ENCODE data around the gene DPP9.
A peak's percentile ranks its signal among the peaks of the same experiment; 100 is the strongest.

DPP9 gene

DNA sequence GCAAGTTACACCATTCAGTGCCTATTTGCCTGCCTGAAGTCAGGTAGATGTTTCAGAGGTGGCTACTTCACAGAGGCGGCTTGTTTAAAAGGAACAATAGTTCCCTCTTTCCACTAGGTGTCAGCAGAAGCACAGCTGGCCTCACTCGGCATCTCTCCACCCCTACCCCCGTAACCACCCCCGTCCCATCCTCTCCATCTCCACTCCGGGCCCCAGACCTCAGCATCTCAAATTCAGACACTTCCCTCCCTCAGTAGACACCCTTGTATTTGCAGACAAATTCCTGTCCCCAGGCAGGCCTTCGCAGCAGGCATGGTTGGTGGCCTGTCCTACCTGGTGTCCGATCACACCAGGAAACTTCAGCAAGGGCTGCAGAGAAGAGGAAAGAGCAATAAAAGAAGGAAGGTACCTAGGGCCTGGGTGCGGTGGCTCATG, 9.1 kb upstream of the DPP9 start:
- Histone ChIP-seq H3K4me3 (no peak overlapping the region), H4K20me1 (no peaks in the 10 kb centered on the region), H3K9ac (0 out of 22 replicates have a peak overlapping the region, but pooled peaks of 1 of the 11 experiments have one; percentile 18), H3K4me1 (peaks cover 0 to 14% (median 2%) of the 10 kb centered on the region in 10 experiments; a peak in 13 of 20 replicates), H3K9me3 (replicated peaks in 1 of 11) (no peaks in the 10 kb centered on the region), H3K36me3 (no peaks in the 10 kb centered on the region), H3K27me3 (no peaks in the 10 kb centered on the region), H3K4me2 (peak overlapping the region in 9 of 11 experiments; percentile 15 to 43 (median 27); a peak in 8 of 22 replicates), H3K27ac (no peak overlapping the region)
- TF ChIP-seq Cebpa-rat (IDR thresholded peaks at IDR 0.05) = no peak

DNA sequence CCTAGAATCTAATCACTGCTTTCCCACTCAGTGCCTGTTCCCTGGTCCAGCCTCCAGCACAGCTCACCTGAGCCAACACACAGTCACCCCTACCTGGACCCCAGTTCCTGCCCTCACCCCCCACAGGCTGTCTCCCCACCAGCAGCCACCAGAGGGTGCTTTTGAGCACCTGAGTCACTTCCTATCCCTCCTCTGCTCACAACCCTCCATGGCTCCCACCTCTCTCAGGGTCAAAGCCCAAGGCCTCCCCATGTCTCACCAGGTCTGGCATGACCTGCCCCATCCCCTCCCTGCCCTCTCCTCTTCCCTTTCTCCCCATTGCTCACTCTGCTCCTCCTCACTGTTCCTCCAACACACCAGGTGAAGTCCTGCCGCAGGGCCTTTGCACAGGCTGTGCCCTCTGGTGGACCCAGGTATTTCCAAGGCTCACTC, 7.1 kb upstream of the DPP9 start:
- Histone ChIP-seq H3K4me1 (peaks cover 0 to 4% (median 0%) of the 10 kb centered on the region in 10 experiments; a peak in 5 of 20 replicates), H3K27ac (no peak overlapping the region), H3K36me3 (no peaks in the 10 kb centered on the region), H3K27me3 (no peaks in the 10 kb centered on the region), H3K4me2 (no peak overlapping the region), H3K9me3 (replicated peaks in 1 of 11) (no peaks in the 10 kb centered on the region), H3K4me3 (no peak overlapping the region), H3K9ac (no peak overlapping the region), H4K20me1 (no peaks in the 10 kb centered on the region)
- TF ChIP-seq Cebpa-rat (IDR thresholded peaks at IDR 0.05) = no peak

DNA sequence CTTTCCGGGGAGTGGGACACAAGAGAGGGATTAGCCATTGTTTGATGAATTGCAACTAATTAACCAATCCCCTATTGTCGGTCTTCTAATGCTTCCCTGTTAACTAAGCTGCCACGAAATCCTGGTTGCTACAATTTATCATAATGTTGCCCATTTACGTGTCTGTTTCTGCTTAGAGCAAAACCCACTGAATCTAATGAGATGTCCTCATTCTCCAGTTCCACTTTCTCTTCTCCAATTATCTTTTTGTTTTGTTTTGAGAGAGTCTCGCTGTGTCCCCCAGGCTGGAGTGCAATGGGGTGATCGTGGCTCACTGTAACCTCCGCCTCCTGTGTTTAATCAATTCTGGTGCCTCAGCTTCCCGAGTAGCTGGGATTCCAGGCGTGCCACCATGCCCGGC, 5.2 kb upstream of the DPP9 start:
- no peak overlapping the region for H3K4me3 ChIP-seq
- H3K4me1 ChIP-seq = peaks cover 0 to 12% (median 7%) of the 10 kb centered on the region in 10 experiments; a peak in 14 of 20 replicates
- H3K27ac ChIP-seq = no peak overlapping the region
- no peaks in the 10 kb centered on the region for H4K20me1 ChIP-seq
- no peaks in the 10 kb centered on the region for H3K36me3 ChIP-seq
- no peaks in the 10 kb centered on the region for H3K27me3 ChIP-seq
- H3K4me2 ChIP-seq = no peak overlapping the region
- no peak for TF ChIP-seq Cebpa-rat (IDR thresholded peaks at IDR 0.05)
- H3K9me3 ChIP-seq (replicated peaks in 1 of 11) = no peaks in the 10 kb centered on the region
- no peak overlapping the region for H3K9ac ChIP-seq

GRCh38 chr19:4722671-4723594, 709 bp downstream of the DPP9 start:
- TF ChIP-seq Cebpa-rat (IDR thresholded peaks at IDR 0.05) = no peak
- Histone ChIP-seq H3K27me3 (no peaks in the 10 kb centered on the region), H4K20me1 (peaks cover 29 to 53% (median 43%) of the 10 kb centered on the region in 11 experiments; a peak in 20 of 22 replicates), H3K36me3 (peaks cover 37 to 44% (median 40%) of the 10 kb centered on the region in 11 experiments), H3K4me2 (peak overlapping the region; percentile 94 to 100 (median 99)), H3K4me1 (peaks cover 15 to 43% (median 28%) of the 10 kb centered on the region in 10 experiments), H3K9ac (peak overlapping the region; percentile 85 to 97 (median 96)), H3K4me3 (peak overlapping the region; percentile 93 to 100 (median 98)), H3K9me3 (replicated peaks in 1 of 11) (no peaks in the 10 kb centered on the region), H3K27ac (peak overlapping the region; percentile 82 to 96 (median 91))

- H3K9ac ChIP-seq = peak overlapping the region in 6 of 11 experiments; percentile 91 to 97 (median 95); a peak in 7 of 22 replicates
- H3K4me3 ChIP-seq = 0 out of 20 replicates have a peak overlapping the region, but pooled peaks of 1 of the 10 experiments have one; percentile 100
- H3K27ac ChIP-seq = no peak overlapping the region
- peaks cover 15 to 61% (median 33%) of the 10 kb centered on the region in 10 experiments for H3K4me1 ChIP-seq
- peaks cover 52 to 62% (median 55%) of the 10 kb centered on the region in 11 experiments for H3K36me3 ChIP-seq
- H3K27me3 ChIP-seq = no peaks in the 10 kb centered on the region
- peaks cover 29 to 71% (median 58%) of the 10 kb centered on the region in 11 experiments; a peak in 21 of 22 replicates for H4K20me1 ChIP-seq
- no peak for TF ChIP-seq Cebpa-rat (IDR thresholded peaks at IDR 0.05)
- peak overlapping the region in 6 of 11 experiments; percentile 99 to 100 (median 100); a peak in 9 of 22 replicates for H3K4me2 ChIP-seq
- no peaks in the 10 kb centered on the region for H3K9me3 ChIP-seq (replicated peaks in 1 of 11)
These were observed 2.4 kb downstream of the DPP9 start for GRCh38 chr19:4721196-4721595.

GRCh38 chr19:4720037-4720700, 3.5 kb downstream of the DPP9 start:
- no peaks in the 10 kb centered on the region for H3K9me3 ChIP-seq (replicated peaks in 1 of 11)
- H3K4me3 ChIP-seq = no peak overlapping the region
- peaks cover 15 to 69% (median 37%) of the 10 kb centered on the region in 10 experiments for H3K4me1 ChIP-seq
- H3K36me3 ChIP-seq = peaks cover 60 to 72% (median 64%) of the 10 kb centered on the region in 11 experiments
- H4K20me1 ChIP-seq = peaks cover 29 to 81% (median 67%) of the 10 kb centered on the region in 11 experiments; a peak in 21 of 22 replicates
- no peaks in the 10 kb centered on the region for H3K27me3 ChIP-seq
- no peak for TF ChIP-seq Cebpa-rat (IDR thresholded peaks at IDR 0.05)
- H3K9ac ChIP-seq = peak overlapping the region in 4 of 11 experiments; percentile 5 to 97 (median 94); a peak in 2 of 22 replicates
- H3K4me2 ChIP-seq = peak overlapping the region in 1 of 11 experiments; percentile 100; a peak in 1 of 22 replicates
- no peak overlapping the region for H3K27ac ChIP-seq

GRCh38 chr19:4719499-4719866, 4.2 kb downstream of the DPP9 start:
- Histone ChIP-seq H3K27ac (no peak overlapping the region), H4K20me1 (peaks cover 29 to 86% (median 71%) of the 10 kb centered on the region in 11 experiments; a peak in 21 of 22 replicates), H3K4me2 (no peak overlapping the region), H3K4me1 (peaks cover 15 to 65% (median 33%) of the 10 kb centered on the region in 10 experiments), H3K9ac (peak overlapping the region in 1 of 11 experiments; percentile 10; a peak in 1 of 22 replicates), H3K27me3 (no peaks in the 10 kb centered on the region), H3K9me3 (replicated peaks in 1 of 11) (no peaks in the 10 kb centered on the region), H3K4me3 (no peak overlapping the region), H3K36me3 (peaks cover 66 to 79% (median 71%) of the 10 kb centered on the region in 11 experiments)
- no peak for TF ChIP-seq Cebpa-rat (IDR thresholded peaks at IDR 0.05)

DNA sequence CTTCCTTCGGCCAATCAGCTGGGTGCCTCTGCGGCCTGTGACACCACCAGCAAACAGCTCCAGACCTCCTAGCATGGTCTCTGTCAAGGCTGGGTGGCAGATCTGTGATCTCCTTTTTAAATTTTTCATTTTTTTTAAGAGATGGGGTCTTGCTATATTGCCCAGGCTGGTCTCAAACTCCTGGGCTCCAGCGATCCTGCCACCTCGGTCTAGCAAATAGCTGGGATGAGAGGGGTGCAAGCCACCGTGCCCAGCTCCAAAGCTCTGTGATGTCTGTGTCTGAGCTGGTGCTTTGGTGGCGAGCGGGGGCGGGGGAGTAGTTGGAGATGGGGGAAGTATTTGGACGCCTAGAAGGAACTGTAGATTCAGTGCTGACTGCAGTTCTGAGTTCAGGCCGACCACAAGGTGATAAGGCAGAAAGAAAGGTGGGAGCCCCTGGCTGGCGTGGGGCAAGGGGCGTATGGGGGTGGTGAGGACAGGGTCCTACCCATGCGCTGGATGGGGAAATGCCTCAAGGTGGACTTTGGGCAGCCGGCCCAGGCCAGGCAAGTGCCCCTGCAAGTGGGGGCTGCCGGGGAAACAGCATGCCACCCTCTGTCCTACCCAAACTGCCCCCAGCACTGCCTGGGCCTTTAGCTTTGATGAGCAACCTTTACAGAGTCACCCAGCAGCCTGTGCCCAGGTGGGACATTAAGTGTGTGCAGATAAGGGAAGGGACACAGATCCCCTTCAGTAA, 5.5 kb downstream of the DPP9 start:
- Histone ChIP-seq H3K4me2 (peak overlapping the region in 2 of 11 experiments; percentile 16 to 28; a peak in 2 of 22 replicates), H4K20me1 (peaks cover 26 to 100% (median 71%) of the 10 kb centered on the region in 11 experiments; a peak in 21 of 22 replicates), H3K4me3 (no peak overlapping the region), H3K27me3 (no peaks in the 10 kb centered on the region), H3K27ac (no peak overlapping the region), H3K9ac (peak overlapping the region in 2 of 11 experiments; percentile 46 to 58; a peak in 3 of 22 replicates), H3K4me1 (peaks cover 15 to 65% (median 33%) of the 10 kb centered on the region in 10 experiments), H3K9me3 (replicated peaks in 1 of 11) (no peaks in the 10 kb centered on the region), H3K36me3 (peaks cover 80 to 92% (median 85%) of the 10 kb centered on the region in 11 experiments)
- no peak for TF ChIP-seq Cebpa-rat (IDR thresholded peaks at IDR 0.05)

Measured in BLaER1 treated with 17β-estradiol and CSF1 and Interleukin-3, amounts not matched to agents 10 nM and 100 nM (cell line).